H1 (cell line): ENCODE measurements around the gene CCR3. TPM values are rescaled to one million over a fixed set of nuclear protein-coding genes. Genes with fewer than 3 reads are reported as not detected.
A peak's percentile ranks its signal among the peaks of the same experiment; 100 is the strongest.

Experiments used
- CTCF ChIA-PET: fragments of 300-600 bp; sonication (Branson Sonifier 250); formaldehyde crosslinking; loops from one replicate; lab custom pipeline; 2021; ENCODE audit not compliant: partially characterized antibody; lab: Charles Lee
- POLR2A ChIA-PET: fragments of 300-600 bp; sonication (Branson Sonifier 250); formaldehyde crosslinking; loops from one replicate; lab custom pipeline; 2021; ENCODE audit warnings: inconsistent platforms; ENCODE audit not compliant: partially characterized antibody; lab: Charles Lee
- DNase-seq, 2 experiments: peaks; one replicate each; pipeline versions ENCODE4 v3.0.0 to v3.0.0-alpha.2; 2010 to 2022; ENCODE audit warnings: low spot score in 2 of 2, low read depth in 1 of 2, mixed read lengths in 1 of 2
- FAIRE-seq: peaks from 2 replicates; lab custom pipeline; 2011; peaks lifted over from hg19 to GRCh38; lab: Jason Lieb, UNC
- H2AFZ ChIP-seq: 2 replicates; pipeline ENCODE4 v1.8.1; 2012; ENCODE audit warnings: low read length, inconsistent platforms
- H2AK5ac ChIP-seq: 2 replicates; pipeline ENCODE4 v1.6.1; 2013; ENCODE audit warnings: low read depth, low read length
- H2BK120ac ChIP-seq: replicated peaks from 2 replicates; pipeline ENCODE3; 2013; ENCODE audit warnings: low read depth, low read length, inconsistent platforms
- H2BK12ac ChIP-seq: 2 replicates; pipeline ENCODE4 v1.6.1; 2013; ENCODE audit warnings: low read depth, low read length
- H2BK15ac ChIP-seq: 2 replicates; pipeline ENCODE4 v1.6.1; 2013; ENCODE audit warnings: low read length
- H2BK20ac ChIP-seq: 2 replicates; pipeline ENCODE4 v1.6.1; 2013; ENCODE audit warnings: low read length
- H2BK5ac ChIP-seq: 2 replicates; pipeline ENCODE4 v1.6.1; 2013; ENCODE audit warnings: low read depth, low read length
- H3K14ac ChIP-seq: 2 replicates; pipeline ENCODE4 v1.6.1; 2013; ENCODE audit warnings: inconsistent platforms; ENCODE audit not compliant: insufficient read length
- H3K18ac ChIP-seq: 2 replicates; pipeline ENCODE4 v1.6.1; 2013; ENCODE audit warnings: low read length; ENCODE audit errors: extremely low read depth
- H3K23ac ChIP-seq: 2 replicates; pipeline ENCODE4 v1.6.1; 2013; ENCODE audit warnings: inconsistent platforms; ENCODE audit not compliant: insufficient read length
- H3K23me2 ChIP-seq: 2 replicates; pipeline ENCODE4 v1.6.1; 2013; ENCODE audit warnings: low read depth, low read length
- H3K27ac ChIP-seq: 2 replicates; pipeline ENCODE4 v1.6.1; 2011; ENCODE audit warnings: low read depth, low read length, inconsistent platforms
- H3K27me3 ChIP-seq, 4 experiments: replicated peaks in 1 of 4; 1 replicate in 1 of 4; 2 replicates in 3 of 4; pipeline versions ENCODE4 v1.6.1 to v1.8.1; 2011 to 2013; ENCODE audit warnings: low read length in 3 of 4, mild to moderate bottlenecking in 3 of 4, inconsistent platforms in 2 of 4, mixed read lengths in 2 of 4, moderate library complexity in 1 of 4; ENCODE audit not compliant: control insufficient read depth in 3 of 4, insufficient read depth in 3 of 4; ENCODE audit errors: extremely low read depth in 1 of 4
- H3K36me3 ChIP-seq, 4 experiments: 2 replicates each; pipeline versions ENCODE4 v1.6.1 to v1.8.1; 2011 to 2013; ENCODE audit warnings: mild to moderate bottlenecking in 4 of 4, low read length in 3 of 4, moderate library complexity in 2 of 4, control low read depth in 1 of 4, inconsistent platforms in 1 of 4; ENCODE audit not compliant: insufficient read depth in 4 of 4, control insufficient read depth in 2 of 4
- H3K4ac ChIP-seq: replicated peaks from 2 replicates; pipeline ENCODE3; 2013; ENCODE audit warnings: low read length, low read depth, mixed read lengths, inconsistent platforms; ENCODE audit not compliant: insufficient read length
- H3K4me1 ChIP-seq, 4 experiments: replicated peaks in 1 of 4; 1 replicate in 1 of 4; 2 replicates in 3 of 4; pipeline versions ENCODE4 v1.6.1 to v1.8.1; 2011 to 2013; ENCODE audit warnings: low read length in 3 of 4, inconsistent platforms in 2 of 4, mixed read lengths in 1 of 4; ENCODE audit not compliant: insufficient read depth in 4 of 4, control insufficient read depth in 3 of 4
- H3K4me2 ChIP-seq, 2 experiments: 2 replicates each; pipeline versions ENCODE4 v1.6.1 to v1.8.1; 2011 to 2013; ENCODE audit warnings: low read depth in 2 of 2, low read length in 2 of 2, control low read depth in 1 of 2, inconsistent platforms in 1 of 2, mild to moderate bottlenecking in 1 of 2; ENCODE audit not compliant: insufficient read depth in 1 of 2
- H3K4me3 ChIP-seq, 4 experiments: fragments of 200-600, 300-600 bp in 1 of 4; sonication (generic), shearing (Covaris generic), sonication (Bioruptor Twin) in 1 of 4; 2 replicates each; pipeline versions ENCODE4 v1.5.1 to v1.8.1; 2011 to 2016; ENCODE audit warnings: low read length in 4 of 4, low read depth in 3 of 4, control low read depth in 2 of 4, inconsistent platforms in 2 of 4, mild to moderate bottlenecking in 2 of 4, mixed read lengths in 1 of 4, moderate library complexity in 1 of 4; ENCODE audit not compliant: insufficient read depth in 2 of 4; ENCODE audit errors: extremely low read depth in 1 of 4
- H3K56ac ChIP-seq: replicated peaks from 2 replicates; pipeline ENCODE3; 2013; ENCODE audit warnings: low read depth, mild to moderate bottlenecking, mixed read lengths, low read length, inconsistent platforms; ENCODE audit not compliant: insufficient read length
- H3K79me1 ChIP-seq: 2 replicates; pipeline ENCODE4 v1.6.1; 2013; ENCODE audit warnings: low read depth, low read length, control low read depth
- H3K79me2 ChIP-seq, 2 experiments: 2 replicates each; pipeline versions ENCODE4 v1.6.1 to v1.8.1; 2012 to 2013; ENCODE audit warnings: low read length in 2 of 2, mild to moderate bottlenecking in 2 of 2, inconsistent platforms in 1 of 2; ENCODE audit not compliant: insufficient read depth in 2 of 2, control insufficient read depth in 1 of 2
- H3K9ac ChIP-seq, 4 experiments: replicated peaks in 1 of 4; 1 replicate in 1 of 4; 2 replicates in 3 of 4; pipeline versions ENCODE4 v1.6.1 to v1.8.1; 2011 to 2013; ENCODE audit warnings: low read depth in 3 of 4, low read length in 3 of 4, control low read depth in 2 of 4, mild to moderate bottlenecking in 2 of 4, moderate library complexity in 2 of 4, inconsistent platforms in 1 of 4; ENCODE audit errors: extremely low read depth in 1 of 4
- H3K9me3 ChIP-seq, 2 experiments: 2 replicates each; pipeline versions ENCODE4 v1.6.1 to v1.8.1; 2012 to 2013; ENCODE audit warnings: mild to moderate bottlenecking in 2 of 2, moderate library complexity in 2 of 2, control low read depth in 1 of 2, inconsistent platforms in 1 of 2, low read depth in 1 of 2, low read length in 1 of 2, mixed read lengths in 1 of 2; ENCODE audit not compliant: insufficient read depth in 2 of 2
- H4K20me1 ChIP-seq, 2 experiments: replicated peaks in 1 of 2; 2 replicates each; pipeline versions ENCODE3 to v1.8.1; 2011 to 2013; ENCODE audit warnings: inconsistent platforms in 2 of 2, low read length in 2 of 2, mild to moderate bottlenecking in 1 of 2; ENCODE audit not compliant: insufficient read depth in 2 of 2, control insufficient read depth in 1 of 2
- H4K5ac ChIP-seq: 2 replicates; pipeline ENCODE4 v1.6.1; 2013; ENCODE audit warnings: low read length, low read depth, mixed read lengths, inconsistent platforms; ENCODE audit not compliant: insufficient read length
- H4K8ac ChIP-seq: 2 replicates; pipeline ENCODE4 v1.8.0; 2013; ENCODE audit warnings: mild to moderate bottlenecking, moderate library complexity, low read length, inconsistent platforms; ENCODE audit not compliant: insufficient read depth; ENCODE audit errors: extremely low read depth
- H4K91ac ChIP-seq: replicated peaks from 2 replicates; pipeline ENCODE3; 2013; ENCODE audit warnings: low read length, mixed read lengths, inconsistent platforms; ENCODE audit not compliant: insufficient read length
- CTCF ChIP-seq, 3 experiments: IDR thresholded peaks; 1 replicate in 2 of 3; 2 replicates in 1 of 3; pipeline versions ENCODE4 v1.5.1 to v1.6.1; 2011; ENCODE audit warnings: low read length in 3 of 3, mild to moderate bottlenecking in 3 of 3, inconsistent platforms in 2 of 3, low read depth in 1 of 3, moderate library complexity in 1 of 3; ENCODE audit not compliant: insufficient read depth in 1 of 3; ENCODE audit errors: control extremely low read depth in 1 of 3
- NRF1 ChIP-seq: IDR thresholded peaks from 2 replicates; pipeline ENCODE4 v1.6.1; 2011; ENCODE audit warnings: mild to moderate bottlenecking, low read depth, low read length, improper control_type of control experiment
- RAD21 ChIP-seq, 2 experiments: IDR thresholded peaks in 1 of 2; conservative IDR thresholded peaks in 1 of 2; 2 replicates each; pipeline ENCODE4 v1.6.1; 2011; ENCODE audit warnings: low read depth in 2 of 2, low read length in 2 of 2, improper control_type of control experiment in 1 of 2, inconsistent platforms in 1 of 2, mild to moderate bottlenecking in 1 of 2, moderate library complexity in 1 of 2
- RNF2 ChIP-seq: fragments of 200-900, 300-1000 bp; sonication (generic); IDR thresholded peaks from 2 replicates; pipeline ENCODE4 v1.7.1; 2016; ENCODE audit warnings: borderline replicate concordance, low read depth, mild to moderate bottlenecking, antibody characterized with exemption, low read length; ENCODE audit not compliant: poor library complexity, severe bottlenecking; ENCODE audit errors: missing control alignments
- RXRA ChIP-seq: IDR thresholded peaks from 2 replicates; pipeline ENCODE4 v1.6.1; 2011; ENCODE audit warnings: low read depth, mild to moderate bottlenecking, low read length, moderate library complexity; ENCODE audit not compliant: insufficient read depth
- WGBS, 2 experiments: shearing (Covaris generic) in 1 of 2; methylation state at CpG; one replicate each; pipeline versions ENCODE4 v1.1.6 to v1.1.7; 2013 to 2015; ENCODE audit warnings: low lambda C conversion rate in 2 of 2, mixed read lengths in 2 of 2, inconsistent platforms in 1 of 2, low coverage in 1 of 2, missing lambda C conversion rate in 1 of 2; ENCODE audit not compliant: insufficient replicate concordance in 2 of 2, insufficient coverage in 1 of 2, insufficient read length in 1 of 2; ENCODE audit errors: extremely low coverage in 1 of 2, missing lambda C conversion rate in 1 of 2; 5-methylcytosine and 5-hydroxymethylcytosine counted together
- polyA plus RNA-seq, 7 experiments: library from polyadenylated mRNA; depleted of rRNA in 3 of 7; stranded (reverse) in 5 of 7; unstranded in 2 of 7; fragments of >200 nt in 5 of 7; fragments of 200-250 nt in 2 of 7; gene quantifications; 1 replicate in 5 of 7; 2 replicates in 1 of 7; 4 replicates in 1 of 7; pipeline versions ENCODE4 v1.2.1 to v1.2.3, GENCODE V29; 2011 to 2013; ENCODE audit warnings: missing spikeins in 2 of 7, mixed read lengths in 2 of 7
- total RNA-seq: library from RNA; stranded (reverse); fragmentation: NEBNext Ultra II Directional; extraction: Animal tissue kit (Norgen Biotek cat#: 25700); gene quantifications from 2 replicates; pipeline ENCODE4 v1.2.1, GENCODE V29; 2021

CCR3 gene
- total and polyA plus RNA-seq, 2 of the 8 experiments (the other 6 are each of a cell fraction or from before 2014, with no cell fraction given): not detected

GRCh38 chr3:46276497-46277099 is 34.3 kb downstream of the CCR3 start:
- no peaks in the 10 kb centered on the region for H4K20me1 ChIP-seq
- no peak overlapping the region for H2BK20ac ChIP-seq
- no peaks in the 10 kb centered on the region for H3K4me1 ChIP-seq
- no peak overlapping the region for H3K23ac ChIP-seq
- no peak overlapping the region for H3K4me3 ChIP-seq
- no peak overlapping the region for H4K5ac ChIP-seq
- no peaks in the 10 kb centered on the region for H3K79me2 ChIP-seq
- H2AFZ ChIP-seq: no peak overlapping the region
- DNase-seq (peak; percentile 29 to 79), FAIRE-seq (peak; percentile 57)
- WGBS, 2 experiments: 77% methylated on average over 9 of the region's 9 CpGs; no CpG with 5 or more reads in 1 of the 2 experiments
- no peak overlapping the region for H3K4me2 ChIP-seq
- no peak overlapping the region for H3K4ac ChIP-seq
- H4K8ac ChIP-seq: no peak overlapping the region
- POLR2A ChIA-PET: interaction anchor here (0.6 kb wide), 1 partner anchor 10 kb away, joined by 5 read pairs; no protein-coding TSS in a partner anchor
- no peak overlapping the region for H3K9ac ChIP-seq
- H3K27me3 ChIP-seq: no peaks in the 10 kb centered on the region
- H4K91ac ChIP-seq: no peak overlapping the region
- H3K18ac ChIP-seq: no peak overlapping the region
- no peak overlapping the region for H2BK5ac ChIP-seq
- CTCF ChIA-PET: interaction anchor here (0.5 to 2.7 kb wide), 27 partner anchors 9 to 613 kb away, joined by 3 to 21 read pairs (median 3); partner anchors contain the start of gene CCR5
- H3K14ac ChIP-seq: no peak overlapping the region
- peaks cover 9 to 12% of the 10 kb centered on the region in 2 experiments for H3K9me3 ChIP-seq
- no peak overlapping the region for H3K27ac ChIP-seq
- no peak overlapping the region for H3K56ac ChIP-seq
- no peak overlapping the region for H2AK5ac ChIP-seq
- H2BK15ac ChIP-seq: no peak overlapping the region
- no peak overlapping the region; the same call in 1 of the 2 replicates for H2BK12ac ChIP-seq
- no peaks in the 10 kb centered on the region for H3K79me1 ChIP-seq
- H3K23me2 ChIP-seq: no peaks in the 10 kb centered on the region
- H3K36me3 ChIP-seq: no peaks in the 10 kb centered on the region; a peak in 1 of 8 replicates
- H2BK120ac ChIP-seq: no peak overlapping the region
- TF ChIP-seq RAD21 (IDR thresholded peaks at IDR 0.05 in 1 of 2, conservative IDR thresholded peaks at IDR 0.05 in 1 of 2; ENCODE audit: low read depth in 2 of 2, low read length in 2 of 2) (peak; percentile 54 to 71), RNF2 (no peak), RXRA (no peak), NRF1 (no peak), CTCF (IDR thresholded peaks at IDR 0.05; ENCODE audit: control extremely low read depth in 1 of 3, insufficient read depth in 1 of 3, low read depth in 1 of 3, low read length in 3 of 3) (peak; percentile 82 to 86 (median 83))
